ENCODE data around the gene CNKSR3.
A peak's percentile ranks its signal among the peaks of the same experiment; 100 is the strongest.

CNKSR3 gene

GRCh38 chr6:154373971-154374370 is 136.5 kb downstream of the CNKSR3 start:
- no peak for TF ChIP-seq CTCF (IDR thresholded peaks at IDR 0.05; ENCODE audit: low read length, missing control alignments)
- DNase-seq (ENCODE audit: low read depth): no peak
- no peak overlapping the region for H3K4me3 ChIP-seq (replicated peaks; ENCODE audit: low read depth, low read length)

GRCh38 chr6:154371281-154371680 is 139.2 kb downstream of the CNKSR3 start:
- DNase-seq (ENCODE audit: low read depth): no peak
- H3K4me3 ChIP-seq (replicated peaks; ENCODE audit: low read depth, low read length): no peak overlapping the region
- no peak for TF ChIP-seq CTCF (IDR thresholded peaks at IDR 0.05; ENCODE audit: low read length, missing control alignments)

- TF ChIP-seq CTCF (IDR thresholded peaks at IDR 0.05; ENCODE audit: low read length, missing control alignments): peak; percentile 47
- no peak overlapping the region for H3K4me3 ChIP-seq (replicated peaks; ENCODE audit: low read depth, low read length)
- peak; percentile 55 for DNase-seq (ENCODE audit: low read depth)
These were observed 139.9 kb downstream of the CNKSR3 start for GRCh38 chr6:154370545-154370944.

- DNase-seq (ENCODE audit: low read depth): no peak
- TF ChIP-seq CTCF (IDR thresholded peaks at IDR 0.05; ENCODE audit: low read length, missing control alignments): no peak
These were observed 142.4 kb downstream of the CNKSR3 start for GRCh38 chr6:154367839-154368695.

GRCh38 chr6:154367336-154367735 is 143.1 kb downstream of the CNKSR3 start:
- H3K4me3 ChIP-seq (replicated peaks; ENCODE audit: low read depth, low read length): no peak overlapping the region
- no peak for TF ChIP-seq CTCF (IDR thresholded peaks at IDR 0.05; ENCODE audit: low read length, missing control alignments)
- no peak for DNase-seq (ENCODE audit: low read depth)

More at GRCh38 chr6:154367839-154368695, 142.4 kb downstream of the CNKSR3 start:
- H3K4me3 ChIP-seq (replicated peaks; ENCODE audit: low read depth, low read length): no peak overlapping the region

- no peak overlapping the region for H3K4me3 ChIP-seq (replicated peaks; ENCODE audit: low read depth, low read length)
- no peak for TF ChIP-seq CTCF (IDR thresholded peaks at IDR 0.05; ENCODE audit: low read length, missing control alignments)
- DNase-seq (ENCODE audit: low read depth): no peak
These were observed 146.7 kb downstream of the CNKSR3 start for GRCh38 chr6:154363821-154364220.

- no peak for DNase-seq (ENCODE audit: low read depth)
- no peak for TF ChIP-seq CTCF (IDR thresholded peaks at IDR 0.05; ENCODE audit: low read length, missing control alignments)
- H3K4me3 ChIP-seq (replicated peaks; ENCODE audit: low read depth, low read length): no peak overlapping the region
These were observed 149.0 kb downstream of the CNKSR3 start for GRCh38 chr6:154361476-154361875.
